HG03439 (cell line): Measurements from ENCODE around the gene PTPN2.
A peak's percentile ranks its signal among the peaks of the same experiment; 100 is the strongest.
"Not testable (repeated sequence)": the region's sequence is repeated elsewhere in the genome, so short reads cannot be mapped to it uniquely, and the experiment has no call there.

Experiments
- ATAC-seq: cut with Tn5 transposase; IDR thresholded peaks from one replicate; pipeline ENCODE4 v1.9.1; 2021; ENCODE audit warnings: mild to moderate bottlenecking, moderate library complexity; ENCODE audit not compliant: unreplicated experiment

PTPN2 gene

GRCh38 chr18:12883684-12884405, at the start of gene PTPN2:
Gene PTPN2 (minus strand): TSS chr18:12884237. CDS start chr18:12884141, 96 bp downstream.
- peak; percentile 77 for ATAC-seq

- ATAC-seq: no peak
Measured at GRCh38 chr18:12933327-12933726, 49.3 kb upstream of the PTPN2 start.

DNA sequence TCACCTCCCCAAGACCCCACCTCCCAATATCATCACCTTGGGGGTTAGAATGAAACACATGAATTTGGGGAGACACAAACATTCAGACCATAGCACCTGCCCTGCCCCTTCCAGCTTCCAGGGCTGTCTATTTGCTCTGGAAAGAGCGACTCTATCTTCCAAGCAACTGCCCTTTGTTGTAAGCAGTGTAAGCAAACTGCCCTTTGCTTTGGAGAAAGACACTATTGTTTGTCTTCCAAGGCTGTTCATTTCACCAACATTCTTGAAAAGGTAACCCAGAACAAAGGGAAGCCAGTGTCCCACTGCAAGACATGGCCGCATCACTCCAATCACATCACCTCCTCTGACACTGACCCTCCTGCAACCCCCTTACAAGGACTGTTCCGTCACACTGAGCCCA, 46.9 kb upstream of the PTPN2 start:
- no peak for ATAC-seq

DNA sequence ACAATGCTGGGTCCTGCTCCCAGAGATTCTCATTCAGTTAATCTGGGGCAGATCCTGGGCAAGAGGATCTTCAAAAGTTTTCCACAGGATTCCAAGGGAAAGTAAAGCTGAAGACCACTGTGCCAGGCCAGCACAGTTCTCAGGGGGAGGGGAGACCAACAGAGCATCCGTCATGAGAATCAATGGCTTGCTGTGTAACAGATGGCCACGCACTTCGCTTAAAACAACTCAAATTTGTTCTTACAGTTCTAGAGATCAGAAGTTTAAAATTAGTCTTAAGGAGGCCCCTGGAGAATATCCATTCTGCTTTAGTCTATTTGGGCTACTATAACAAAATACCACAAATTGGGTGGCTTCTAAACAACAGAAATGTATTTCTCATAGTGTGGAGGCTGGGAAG, 46.3 kb upstream of the PTPN2 start:
- ATAC-seq: no peak

DNA sequence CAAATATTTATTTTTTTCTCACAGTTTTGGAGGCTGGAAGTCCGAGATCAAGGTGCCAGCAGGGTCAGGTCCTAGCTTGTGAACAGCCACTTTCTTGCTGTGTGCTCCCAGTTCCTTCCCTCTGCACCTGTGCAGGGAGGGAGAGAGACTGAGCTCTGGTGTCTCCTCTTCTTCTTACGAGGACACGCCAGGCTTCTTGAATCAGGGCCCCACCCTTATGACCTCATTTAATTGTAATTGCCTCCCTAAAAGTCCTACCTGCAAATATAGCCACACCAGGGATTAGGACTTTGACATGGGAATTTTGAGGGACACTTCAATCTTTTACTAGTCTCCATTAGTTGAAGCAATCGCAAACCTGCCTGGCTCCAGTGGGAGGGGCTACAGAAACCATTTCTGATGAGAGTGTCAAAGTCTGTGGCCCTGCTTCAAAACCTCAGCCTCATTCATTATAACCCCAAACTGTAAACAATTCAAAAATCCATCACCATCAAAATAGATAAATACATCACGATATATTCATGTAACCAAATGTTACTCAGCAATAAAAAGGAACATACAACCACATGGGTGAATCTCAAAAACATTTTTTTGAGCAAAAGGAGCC, 45.5 kb upstream of the PTPN2 start:
- ATAC-seq: no peak

- ATAC-seq: no peak
Measured at GRCh38 chr18:12928641-12929040, 44.6 kb upstream of the PTPN2 start.

GRCh38 chr18:12928206-12928605, 44.2 kb upstream of the PTPN2 start:
- no peak for ATAC-seq

GRCh38 chr18:12924616-12925015, 40.6 kb upstream of the PTPN2 start:
- no peak for ATAC-seq

GRCh38 chr18:12922266-12922665, 38.2 kb upstream of the PTPN2 start:
- ATAC-seq: no peak

DNA sequence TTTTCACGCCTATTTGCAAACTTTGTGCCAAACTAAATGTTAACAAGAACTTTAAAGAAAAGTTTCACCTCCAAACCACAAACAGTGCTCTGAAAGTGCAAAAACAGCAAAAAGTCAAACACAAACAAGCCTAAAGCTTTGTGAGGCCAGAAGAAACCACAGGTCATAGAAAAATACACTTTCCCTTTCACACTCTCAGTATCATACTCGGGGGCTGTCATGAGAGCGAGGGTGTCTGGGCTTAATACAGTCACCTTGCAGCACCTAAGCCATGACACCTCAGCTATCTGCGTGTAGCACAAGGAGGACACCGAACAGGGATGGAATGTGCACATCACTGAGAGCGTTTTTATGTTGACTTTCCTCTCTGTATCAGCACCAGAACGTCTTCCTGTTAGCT, 37.1 kb upstream of the PTPN2 start:
- no peak for ATAC-seq

DNA sequence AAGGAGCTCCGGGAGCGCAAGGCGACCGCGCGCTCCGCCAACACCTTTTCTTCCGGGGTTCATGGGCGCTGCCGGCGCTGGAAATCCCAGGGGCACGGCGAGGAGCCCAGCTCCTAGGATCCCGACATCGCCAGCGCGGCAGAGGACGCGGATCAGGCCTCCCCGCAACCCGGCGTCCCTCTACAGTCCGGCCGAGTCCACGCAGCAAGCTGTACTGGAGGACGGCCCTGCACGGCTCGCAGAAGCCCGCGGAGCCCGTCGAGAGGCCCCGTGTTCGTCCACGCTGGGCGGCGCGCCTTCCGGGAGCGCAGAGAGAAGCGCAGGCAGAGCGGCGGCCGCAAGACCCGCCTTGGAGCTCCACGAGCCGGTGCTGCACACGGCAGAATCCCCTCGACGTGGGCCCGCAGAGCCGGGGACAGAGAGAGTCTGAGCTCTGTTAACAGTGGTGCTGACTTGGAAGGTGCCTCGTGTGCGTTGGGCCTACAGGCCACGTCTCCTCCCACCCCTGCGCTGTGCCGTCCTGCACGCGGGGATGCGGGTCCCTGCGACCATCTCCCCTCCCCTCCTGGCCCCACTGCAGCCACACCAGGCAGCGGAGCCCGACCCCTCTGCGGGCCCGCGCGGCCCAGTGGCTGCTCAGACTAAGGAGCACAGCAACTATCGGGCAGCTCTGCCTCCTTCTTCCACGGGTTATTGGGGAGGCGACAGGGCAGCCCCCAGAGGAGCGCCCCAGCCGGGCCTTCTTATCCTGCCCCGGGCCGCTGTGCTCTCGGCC, 28.1 kb upstream of the PTPN2 start:
- no peak for ATAC-seq

- ATAC-seq: no peak
Measured at GRCh38 chr18:12911025-12911928, 27.2 kb upstream of the PTPN2 start.

DNA sequence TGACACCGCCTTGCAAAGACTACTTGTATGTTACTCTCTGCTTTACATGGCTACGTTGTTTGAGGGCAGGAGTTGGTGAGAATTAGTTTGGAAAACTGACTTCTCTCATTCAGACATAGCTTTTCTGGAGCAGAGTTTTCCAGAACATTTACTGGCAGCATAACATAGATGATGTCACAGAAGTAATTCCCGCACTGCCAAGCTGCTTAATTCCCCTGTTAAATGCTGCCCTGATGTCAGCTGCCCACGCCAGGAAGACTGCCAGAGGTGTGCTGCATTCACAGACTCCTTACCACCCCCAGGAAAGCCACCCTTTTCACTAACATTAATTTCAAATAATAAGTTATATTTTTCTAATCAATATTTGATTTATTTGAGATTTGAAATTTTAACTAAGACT, 24.7 kb upstream of the PTPN2 start:
- no peak for ATAC-seq

GRCh38 chr18:12907258-12907925, 23.4 kb upstream of the PTPN2 start:
- ATAC-seq: no peak

DNA sequence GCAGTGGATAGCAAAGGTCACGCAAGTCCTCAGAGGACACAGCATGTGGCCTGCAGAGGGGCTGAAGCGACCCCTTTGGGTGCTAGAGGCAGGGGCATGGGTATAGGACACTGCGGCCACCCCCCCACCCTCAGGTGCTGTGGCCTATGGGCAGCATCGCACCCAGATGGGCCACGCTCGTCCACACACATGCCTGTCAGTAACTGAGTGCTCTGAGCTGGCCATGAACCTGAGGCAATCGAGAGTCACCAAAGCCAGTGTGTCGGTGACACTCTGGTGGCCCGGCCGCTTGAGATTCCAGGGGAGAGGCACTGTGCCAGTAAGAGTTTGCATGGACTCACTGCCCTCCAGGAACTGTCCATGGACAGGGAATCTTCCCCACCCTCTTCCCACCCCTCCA, 22.7 kb upstream of the PTPN2 start:
- no peak for ATAC-seq

DNA sequence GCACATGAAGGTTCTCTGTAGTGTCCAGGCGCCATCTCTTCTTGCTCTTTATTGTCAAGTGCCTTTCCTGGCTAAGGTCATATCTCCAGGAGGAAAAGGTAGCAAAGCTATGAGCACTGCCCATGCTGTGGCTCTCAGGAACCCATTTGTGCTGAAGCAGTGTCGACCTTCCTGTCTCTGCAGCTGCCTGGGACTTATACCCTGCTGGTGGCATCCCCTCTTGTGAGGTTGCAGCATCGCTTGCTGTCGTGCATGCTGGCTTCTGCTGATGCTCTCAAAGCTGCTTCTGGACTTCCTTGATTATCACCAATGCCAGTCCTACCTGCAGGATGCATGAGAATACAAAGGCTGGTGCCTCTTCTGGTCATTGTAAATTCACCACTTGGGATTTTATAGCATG, 22.1 kb upstream of the PTPN2 start:
- no peak for ATAC-seq

- no peak for ATAC-seq
Measured at GRCh38 chr18:12904012-12904516, 20.0 kb upstream of the PTPN2 start.

- ATAC-seq: not testable (repeated sequence)
Measured at GRCh38 chr18:12901208-12901607, 17.2 kb upstream of the PTPN2 start.

GRCh38 chr18:12896784-12897333, 12.8 kb upstream of the PTPN2 start:
- ATAC-seq: not testable (repeated sequence)

- ATAC-seq: no peak
Measured at GRCh38 chr18:12895626-12896025, 11.6 kb upstream of the PTPN2 start.
